Heart left ventricle (tissue), 16 donors: ENCODE results near the gene EMX1. TPM values are rescaled to one million over a fixed set of nuclear protein-coding genes. Genes with fewer than 3 reads are reported as not detected.
A peak's percentile ranks its signal among the peaks of the same experiment; 100 is the strongest.

Experiments used
- ATAC-seq, 4 donors: fragments of 200-7000 bp; cut with Tn5 transposase; one replicate each; pipeline ENCODE4 v1.9.1; 2020 to 2022; ENCODE audit warnings: moderate library complexity in 4 of 4, mild to moderate bottlenecking in 3 of 4, moderate number of reproducible peaks in 1 of 4
- DNase-seq, 5 donors: peaks; one replicate each; pipeline ENCODE4 v3.0.0-alpha.2; 2020
- H3K27ac ChIP-seq, 12 donors: fragments of 200-600 bp; sonication (generic) in 4 of 12; one replicate each; pipeline versions ENCODE4 v1.5.0 to v1.8.0; 2016 to 2022; ENCODE audit warnings: mild to moderate bottlenecking in 2 of 12
- H3K27me3 ChIP-seq, 9 donors: fragments of 200-600 bp; sonication (generic) in 2 of 9; one replicate each; pipeline versions ENCODE4 v1.5.1 to v1.8.0; 2016 to 2022; ENCODE audit warnings: mild to moderate bottlenecking in 3 of 9
- H3K36me3 ChIP-seq, 9 donors: fragments of 200-600 bp; sonication (generic) in 2 of 9; one replicate each; pipeline versions ENCODE4 v1.5.0 to v1.8.0; 2018 to 2022; ENCODE audit warnings: mild to moderate bottlenecking in 2 of 9
- H3K4me1 ChIP-seq, 12 donors: fragments of 200-600 bp; sonication (generic) in 4 of 12; one replicate each; pipeline versions ENCODE4 v1.5.0 to v1.8.0; 2016 to 2022; ENCODE audit warnings: mild to moderate bottlenecking in 3 of 12
- H3K4me3 ChIP-seq, 12 donors: fragments of 200-600 bp; sonication (generic) in 4 of 12; one replicate each; pipeline versions ENCODE4 v1.5.0 to v1.8.0; 2017 to 2022; ENCODE audit warnings: mild to moderate bottlenecking in 9 of 12, moderate library complexity in 4 of 12
- H3K9me3 ChIP-seq, 12 donors: fragments of 200-600 bp; sonication (generic) in 4 of 12; one replicate each; pipeline versions ENCODE4 v1.5.0 to v1.8.0; 2016 to 2022; ENCODE audit warnings: mild to moderate bottlenecking in 1 of 12
- POLR2A ChIP-seq, 2 donors: fragments of 450-650 bp; IDR thresholded peaks; one replicate each; pipeline ENCODE4 v1.6.1; 2017; ENCODE audit warnings: antibody characterized with exemption in 2 of 2, mild to moderate bottlenecking in 2 of 2, moderate library complexity in 2 of 2
- WGBS, 4 donors: extraction: QIAGEN DNeasy Blood & Tissue Kit in 2 of 4; methylation state at CpG; one replicate each; pipeline versions ENCODE4 v1.1.5 to v1.1.7; 2013 to 2018; 5-methylcytosine and 5-hydroxymethylcytosine counted together
- intact Hi-C, 10 donors: fragments of 100-400 bp; cut with DNase I; formaldehyde crosslinking; loops; one replicate each; pipeline versions ENCODE4 v1.11.1 to v1.14.2; 2022
- polyA plus RNA-seq, 2 donors: library from polyadenylated mRNA; stranded (reverse); fragments of 200-250 nt; gene quantifications; one replicate each; pipeline ENCODE4 v1.2.3, GENCODE V29; 2013
- total RNA-seq, 9 donors: library from RNA; depleted of rRNA in 2 of 9; stranded (reverse); fragments of >200 nt in 2 of 9; fragmentation: NEBNext Ultra II Directional in 3 of 9; extraction: Animal tissue kit (Norgen Biotek cat#: 25700) in 3 of 9; gene quantifications; one replicate each; pipeline versions ENCODE4 v1.1.0 to v1.2.4, GENCODE V29; 2016 to 2023
- TF ChIP-seq, protein P1 (sequence below), 12 donors: fragments of 200-600 bp; sonication (generic) in 4 of 12; IDR thresholded peaks; one replicate each; pipeline versions ENCODE4 v1.5.0 to v1.8.0; 2018 to 2022; ENCODE audit warnings: antibody characterized with exemption in 12 of 12, mild to moderate bottlenecking in 5 of 12
- donor health status: ischemic (EF 13 %, LVEDD 7.1; RV severe dilation, severe dysfunction).
- donor health status: healthy with polysubstance abuse.
- donor health status: DM: no; HTN: yes; CAD: no.
- donor health status: DM: no; HTN: no; CAD: no.
- donor health status: ischemic (EF 25% LVEDD 6.9; RV normal size, moderate dysfunction).
- donor health status: ischemic (EF 25% LVEDD 5.7; RV mildly dilated, moderate dysfunction).
- donor health status: healthy.
- donor health status: DM: yes; HTN: yes; CAD: no.
- donor health status: ischemic (EF 35%, LVEDD 5.7; RV mildly dilated, moderate dysfunction).
- donor health status: nonischemic (EF 11% LVEDD 7.7; RV severe dilation, severe dysfunction).
- donor health status: DM: yes; HTN: yes; CAD: no.
- donor health status: PGD.
- donor health status: ischemic (EF 29% LVEDD 5.4; RV normal size, mild dysfunction).
- donor health status: nonischemic (EF 23%, LVEDD 6.1; RV moderate dilation, normal function).

Gene EMX1
- total and polyA plus RNA-seq, 11 donors = not detected

DNA sequence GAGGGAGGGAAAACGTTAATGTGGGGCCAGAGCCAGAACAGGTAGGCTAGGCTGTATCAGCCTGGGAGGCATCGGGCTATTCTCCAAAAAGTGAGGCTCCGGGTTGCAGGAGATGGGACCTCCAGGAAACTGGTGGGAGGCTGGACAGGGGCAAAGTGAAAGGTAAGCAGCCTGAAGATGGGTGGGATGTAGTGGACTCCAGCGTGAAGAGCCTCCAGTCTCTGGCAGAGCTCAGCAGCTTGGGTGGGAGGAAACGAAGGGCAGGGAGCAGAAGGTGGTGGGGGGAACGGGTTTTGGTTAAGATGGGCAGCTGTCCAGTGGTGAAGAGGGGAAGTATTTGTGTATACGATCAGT lies 3.1 kb upstream of the EMX1 start:
- H3K27me3 ChIP-seq = peaks cover 68 to 100% (median 96%) of the 10 kb centered on the region in 9 donors
- H3K27ac ChIP-seq = no peak overlapping the region
- ATAC-seq (no peak), DNase-seq (no peak)
- H3K4me1 ChIP-seq = peaks cover 16 to 44% (median 35%) of the 10 kb centered on the region in 12 donors
- no peak overlapping the region for H3K4me3 ChIP-seq
- no peaks in the 10 kb centered on the region for H3K9me3 ChIP-seq
- WGBS, 4 donors = 6 to 11% (median 8%) methylated on average over 7 of the region's 7 CpGs
- no peaks in the 10 kb centered on the region for H3K36me3 ChIP-seq
- intact Hi-C loops = no loop called here
- TF ChIP-seq POLR2A (IDR thresholded peaks at IDR 0.05) = no peak
- TF ChIP-seq, protein P1, sequence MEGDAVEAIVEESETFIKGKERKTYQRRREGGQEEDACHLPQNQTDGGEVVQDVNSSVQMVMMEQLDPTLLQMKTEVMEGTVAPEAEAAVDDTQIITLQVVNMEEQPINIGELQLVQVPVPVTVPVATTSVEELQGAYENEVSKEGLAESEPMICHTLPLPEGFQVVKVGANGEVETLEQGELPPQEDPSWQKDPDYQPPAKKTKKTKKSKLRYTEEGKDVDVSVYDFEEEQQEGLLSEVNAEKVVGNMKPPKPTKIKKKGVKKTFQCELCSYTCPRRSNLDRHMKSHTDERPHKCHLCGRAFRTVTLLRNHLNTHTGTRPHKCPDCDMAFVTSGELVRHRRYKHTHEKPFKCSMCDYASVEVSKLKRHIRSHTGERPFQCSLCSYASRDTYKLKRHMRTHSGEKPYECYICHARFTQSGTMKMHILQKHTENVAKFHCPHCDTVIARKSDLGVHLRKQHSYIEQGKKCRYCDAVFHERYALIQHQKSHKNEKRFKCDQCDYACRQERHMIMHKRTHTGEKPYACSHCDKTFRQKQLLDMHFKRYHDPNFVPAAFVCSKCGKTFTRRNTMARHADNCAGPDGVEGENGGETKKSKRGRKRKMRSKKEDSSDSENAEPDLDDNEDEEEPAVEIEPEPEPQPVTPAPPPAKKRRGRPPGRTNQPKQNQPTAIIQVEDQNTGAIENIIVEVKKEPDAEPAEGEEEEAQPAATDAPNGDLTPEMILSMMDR (IDR thresholded peaks at IDR 0.05) = no peak

DNA sequence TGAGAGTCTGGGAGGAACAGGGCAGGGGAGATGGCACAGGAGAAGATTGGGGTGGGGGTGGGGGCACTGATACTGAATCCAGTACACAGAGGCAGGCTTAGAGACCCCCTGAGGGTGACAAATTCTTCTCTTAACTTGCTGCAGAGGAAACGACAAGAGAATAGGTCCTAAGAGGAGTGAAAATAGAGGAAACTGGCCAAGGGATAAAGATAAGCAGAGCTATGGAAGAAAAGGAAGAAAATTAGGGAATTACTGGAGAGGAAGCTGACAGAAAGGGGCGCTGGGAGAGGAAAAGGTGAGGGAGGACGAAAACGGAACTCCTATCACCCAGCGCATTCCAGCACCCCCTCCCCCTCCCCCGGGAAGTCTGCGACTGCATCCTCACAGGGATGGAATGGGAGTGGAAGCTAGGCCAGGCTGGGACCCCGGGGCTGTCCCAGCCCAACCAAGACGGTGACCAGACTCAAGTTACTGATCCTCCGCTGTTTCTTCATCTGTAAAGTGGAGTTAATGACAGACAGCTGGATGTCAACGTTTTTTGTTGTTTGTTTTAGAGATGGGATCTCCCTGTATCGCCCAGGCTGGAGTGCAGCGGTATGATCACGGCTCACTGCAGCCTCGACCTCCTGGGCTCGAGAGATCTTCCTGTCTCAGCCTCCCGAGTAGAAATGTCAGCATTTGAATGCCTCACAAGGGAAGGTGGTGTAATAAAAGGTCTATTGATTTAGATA lies 2.6 kb upstream of the EMX1 start:
- peaks cover 16 to 47% (median 37%) of the 10 kb centered on the region in 12 donors for H3K4me1 ChIP-seq

DNA sequence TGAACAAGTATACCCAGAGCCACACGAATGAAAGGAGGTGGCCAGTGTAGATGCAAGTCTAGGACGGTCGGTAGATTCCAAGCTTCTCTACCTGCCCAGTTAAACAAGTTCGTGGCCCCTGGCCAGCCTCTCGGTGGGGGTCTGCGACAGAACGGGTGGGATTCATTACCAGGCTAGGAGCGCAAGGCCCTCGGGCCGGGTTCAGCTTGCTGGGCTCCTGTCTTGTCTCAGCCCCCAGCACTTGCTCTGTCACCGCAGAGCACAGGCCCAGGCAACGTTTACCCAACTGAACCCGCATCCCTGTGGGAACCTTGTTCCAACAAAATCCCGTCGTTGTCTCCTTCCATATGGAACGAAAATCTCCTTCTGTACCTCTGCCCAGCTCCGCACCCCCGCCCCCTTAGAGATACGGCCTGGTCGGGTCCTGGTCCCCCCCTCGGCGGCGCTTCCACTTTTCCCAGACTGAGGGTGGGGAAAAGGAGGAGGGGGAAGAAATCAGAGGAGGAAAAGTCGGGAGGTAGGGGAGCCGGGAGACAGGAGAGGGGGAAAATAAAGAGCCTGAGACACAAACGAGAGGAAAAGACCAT lies 1.9 kb upstream of the EMX1 start:
- no peak for TF ChIP-seq POLR2A (IDR thresholded peaks at IDR 0.05)
- TF ChIP-seq, protein P1 (IDR thresholded peaks at IDR 0.05) = no peak
- Histone ChIP-seq H3K27me3 (peaks cover 78 to 100% (median 96%) of the 10 kb centered on the region in 9 donors), H3K9me3 (no peaks in the 10 kb centered on the region), H3K36me3 (no peaks in the 10 kb centered on the region), H3K4me1 (peaks cover 16 to 53% (median 43%) of the 10 kb centered on the region in 12 donors), H3K27ac (no peak overlapping the region), H3K4me3 (peak overlapping the region; percentile 1 to 50 (median 40))
- DNase-seq (no peak), ATAC-seq (no peak)
- intact Hi-C loops = no loop called here
- 2 to 5% (median 4%) methylated on average over 26 of the region's 26 CpGs for WGBS, 4 donors

More for the DNA sequence above, 2.6 kb upstream of the EMX1 start:
- no peak for TF ChIP-seq POLR2A (IDR thresholded peaks at IDR 0.05)
- TF ChIP-seq, protein P1 (IDR thresholded peaks at IDR 0.05) = no peak
- Histone ChIP-seq H3K36me3 (no peaks in the 10 kb centered on the region), H3K27me3 (peaks cover 73 to 100% (median 96%) of the 10 kb centered on the region in 9 donors), H3K27ac (no peak overlapping the region), H3K4me3 (no peak overlapping the region), H3K9me3 (no peaks in the 10 kb centered on the region)
- 5 to 6% (median 5%) methylated on average over 16 to 17 of the region's 17 CpGs for WGBS, 4 donors
- no peak for ATAC-seq
- intact Hi-C loops = no loop called here
- no peak for DNase-seq

DNA sequence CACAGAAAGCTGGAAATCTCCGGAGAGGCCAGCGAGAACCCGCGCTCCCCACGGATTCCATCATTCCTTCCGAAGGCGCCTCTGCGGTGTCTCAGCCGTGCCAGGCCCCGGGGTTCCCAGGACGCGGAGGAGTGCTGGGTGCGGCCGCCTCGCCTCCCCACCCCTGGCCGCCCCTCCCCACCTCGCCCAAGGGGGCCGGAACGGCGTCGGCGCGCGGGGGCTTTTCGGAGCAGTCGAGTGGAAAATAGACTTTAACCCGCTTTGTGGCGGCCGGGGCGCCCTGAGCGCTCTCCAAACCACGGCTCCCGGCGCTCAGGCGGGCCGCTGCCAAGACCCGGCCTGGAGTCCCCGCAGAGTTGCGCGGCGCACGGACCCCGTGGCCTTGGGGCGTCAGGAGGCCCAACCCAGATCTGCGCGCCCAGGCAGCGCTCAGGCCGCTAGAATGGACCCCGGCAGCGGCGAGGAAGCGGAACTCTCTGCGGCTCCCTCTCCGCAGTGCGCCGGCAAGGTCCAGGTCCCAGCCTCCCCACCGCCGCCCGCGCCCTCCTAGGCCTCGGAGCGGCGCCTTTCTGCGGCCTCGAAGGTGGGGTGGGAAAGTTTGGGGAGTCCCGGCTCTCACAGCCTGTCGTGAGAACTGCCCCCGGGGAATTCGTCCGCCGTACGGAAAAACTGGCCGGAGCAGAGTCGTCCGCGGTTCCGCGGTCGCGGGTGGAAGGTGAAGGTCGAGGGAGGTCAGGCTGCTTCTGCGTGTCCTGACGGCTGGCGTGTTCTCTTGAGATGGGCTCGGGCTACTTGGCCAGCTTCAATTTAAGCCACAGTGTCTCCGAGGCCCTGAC lies 1.2 kb upstream of the EMX1 start:
- H3K4me1 ChIP-seq = peaks cover 16 to 60% (median 47%) of the 10 kb centered on the region in 12 donors
- H3K27me3 ChIP-seq = peaks cover 79 to 100% (median 96%) of the 10 kb centered on the region in 9 donors
- DNase-seq (no peak), ATAC-seq (peak in 3 of 4 donors; percentile 51 to 71 (median 52))
- no peak overlapping the region for H3K27ac ChIP-seq
- no peak for TF ChIP-seq POLR2A (IDR thresholded peaks at IDR 0.05)
- TF ChIP-seq, protein P1 (IDR thresholded peaks at IDR 0.05) = no peak
- H3K9me3 ChIP-seq = no peaks in the 10 kb centered on the region
- no peaks in the 10 kb centered on the region for H3K36me3 ChIP-seq
- 1% methylated on average over 12 to 86 of the region's 86 CpGs for WGBS, 4 donors
- intact Hi-C loops = no loop called here
- H3K4me3 ChIP-seq = peak overlapping the region; percentile 1 to 50 (median 40)
